GM12891 (cell line): ENCODE data around the gene CFAP61.

Source experiments
- PAX5 ChIP-seq: IDR thresholded peaks from 2 replicates; pipeline ENCODE4 v1.6.1; 2011; ENCODE audit warnings: low read length, moderate library complexity, mild to moderate bottlenecking; ENCODE audit not compliant: insufficient read depth, severe bottlenecking
- POLR2A ChIP-seq: IDR thresholded peaks from 2 replicates; pipeline ENCODE4 v1.6.1; 2011; ENCODE audit warnings: low read depth, low read length, control low read depth
- POLR2AphosphoS5 ChIP-seq: IDR thresholded peaks from 2 replicates; pipeline ENCODE4 v1.6.1; 2011; ENCODE audit warnings: low read depth, low read length, control low read depth
- TAF1 ChIP-seq: IDR thresholded peaks from 2 replicates; pipeline ENCODE4 v1.6.1; 2011; ENCODE audit warnings: low read depth, low read length, control low read depth

DNA sequence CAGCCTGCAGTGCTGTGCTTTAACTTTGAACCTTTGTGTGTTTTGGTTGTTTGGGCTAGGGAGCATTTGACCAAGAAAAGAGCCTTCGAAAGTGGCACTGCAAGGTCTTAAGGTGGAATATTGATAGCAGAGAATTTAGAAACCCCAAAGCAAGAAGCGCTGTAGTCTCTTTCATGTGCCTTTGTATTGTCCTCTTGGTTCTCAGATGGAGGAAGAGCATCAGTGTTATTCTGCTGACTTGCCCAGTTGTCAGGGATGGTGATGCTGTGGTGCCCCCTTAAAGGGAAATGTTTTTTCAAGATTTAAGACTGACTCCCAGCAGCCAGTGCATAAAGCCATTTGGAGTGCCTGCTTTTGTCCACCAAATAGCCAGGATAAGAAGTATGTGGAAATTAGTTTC lies 212.9 kb downstream of the CFAP61 start:
- TF ChIP-seq TAF1 (no peak), POLR2A (no peak), PAX5 (no peak), POLR2AphosphoS5 (no peak)
